NCI-H82 treated with DMSO at 0.1 percent for 48 hours (cell line): Measurements from ENCODE around the gene TM7SF3.

Experiments
- DNase-seq: peaks from one replicate; lab custom pipeline; 2025; ENCODE audit not compliant: unreplicated experiment; lab: John Stamatoyannopoulos, UW

The TM7SF3 gene

GRCh38 chr12:26935636-26936378 lies 78.4 kb downstream of the TM7SF3 start:
- DNase-seq = no peak

DNA sequence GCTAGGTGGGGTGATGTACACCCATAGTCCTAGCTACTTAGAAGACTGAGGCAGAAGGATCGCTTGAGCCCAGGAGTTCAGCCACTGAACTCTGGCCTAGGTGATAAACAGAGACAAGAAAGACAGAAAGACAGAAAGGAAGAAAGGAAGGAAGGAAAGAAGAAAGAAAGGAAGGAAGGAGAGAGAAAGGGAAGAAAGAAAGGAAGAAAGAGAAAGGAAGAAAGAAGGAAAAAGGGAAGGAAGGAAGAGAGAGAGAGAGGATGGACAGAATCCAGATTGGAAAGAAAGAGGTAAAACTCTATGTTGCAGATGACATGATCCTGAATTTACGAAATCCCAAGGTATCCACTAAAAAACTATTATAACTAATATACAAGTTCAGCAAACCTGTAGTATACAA lies 84.6 kb downstream of the TM7SF3 start:
- no peak for DNase-seq

GRCh38 chr12:26928661-26929060 lies 85.5 kb downstream of the TM7SF3 start:
- DNase-seq = peak; percentile 46
